DND-41 (cell line): ENCODE measurements around the gene BAG2.

Experiments used
- ATAC-seq: fragments of 200-7000 bp; cut with Tn5 transposase; 3 replicates; pipeline ENCODE4 v1.9.1; 2021; ENCODE audit warnings: low read depth; ENCODE audit not compliant: insufficient read depth
- DNase-seq: peaks from one replicate; pipeline ENCODE4 v3.0.0-alpha.2; 2020
- H2AFZ ChIP-seq: 2 replicates; pipeline ENCODE4 v1.6.0; 2012; ENCODE audit warnings: low read depth, low read length
- H3K27ac ChIP-seq: 2 replicates; pipeline ENCODE4 v1.5.1; 2012; ENCODE audit warnings: low read length, inconsistent platforms
- H3K27me3 ChIP-seq: fragments of 200-600 bp; sonication (generic); 2 replicates; pipeline ENCODE4 v1.6.0; 2012; ENCODE audit warnings: low read length, mild to moderate bottlenecking, inconsistent platforms; ENCODE audit not compliant: insufficient read depth, poor library complexity
- H3K36me3 ChIP-seq: 2 replicates; pipeline ENCODE4 v1.5.1; 2012; ENCODE audit warnings: low read length, inconsistent platforms; ENCODE audit not compliant: insufficient read depth
- H3K4me1 ChIP-seq: 2 replicates; pipeline ENCODE4 v1.5.1; 2012; ENCODE audit warnings: mild to moderate bottlenecking, low read length; ENCODE audit not compliant: insufficient read depth
- H3K4me2 ChIP-seq: 2 replicates; pipeline ENCODE4 v1.6.0; 2012; ENCODE audit warnings: mild to moderate bottlenecking, moderate library complexity, low read length, inconsistent platforms; ENCODE audit not compliant: insufficient read depth
- H3K4me3 ChIP-seq, 2 experiments: fragments of 200-600 bp in 1 of 2; shearing (Covaris generic) in 1 of 2; 2 replicates each; pipeline ENCODE4 v1.5.1; 2012 to 2016; ENCODE audit warnings: inconsistent platforms in 2 of 2, low read length in 2 of 2, mild to moderate bottlenecking in 2 of 2, low read depth in 1 of 2, moderate library complexity in 1 of 2
- H3K79me2 ChIP-seq: 2 replicates; pipeline ENCODE4 v1.6.0; 2012; ENCODE audit warnings: low read length, inconsistent platforms; ENCODE audit not compliant: insufficient read depth
- H3K9ac ChIP-seq: 2 replicates; pipeline ENCODE4 v1.6.0; 2012; ENCODE audit warnings: low read depth, mild to moderate bottlenecking, inconsistent platforms, low read length, moderate library complexity
- H3K9me3 ChIP-seq: 2 replicates; pipeline ENCODE4 v1.5.1; 2012; ENCODE audit warnings: low read length, moderate library complexity, mild to moderate bottlenecking, inconsistent platforms; ENCODE audit not compliant: insufficient read depth, severe bottlenecking
- H4K20me1 ChIP-seq: 2 replicates; pipeline ENCODE4 v1.6.0; 2012; ENCODE audit warnings: low read length; ENCODE audit not compliant: insufficient read depth
- EZH2 ChIP-seq: IDR thresholded peaks from 3 replicates; pipeline ENCODE4 v1.6.1; 2012; ENCODE audit warnings: borderline replicate concordance, low read depth, mild to moderate bottlenecking, moderate library complexity, low read length, inconsistent platforms; ENCODE audit not compliant: severe bottlenecking
- TF ChIP-seq, protein P1 (sequence below): IDR thresholded peaks from 2 replicates; pipeline ENCODE4 v1.5.1; 2012; ENCODE audit warnings: borderline replicate concordance, low read length, moderate library complexity, mild to moderate bottlenecking; ENCODE audit not compliant: poor library complexity, severe bottlenecking; ENCODE audit errors: extremely low read depth

BAG2 gene

DNA sequence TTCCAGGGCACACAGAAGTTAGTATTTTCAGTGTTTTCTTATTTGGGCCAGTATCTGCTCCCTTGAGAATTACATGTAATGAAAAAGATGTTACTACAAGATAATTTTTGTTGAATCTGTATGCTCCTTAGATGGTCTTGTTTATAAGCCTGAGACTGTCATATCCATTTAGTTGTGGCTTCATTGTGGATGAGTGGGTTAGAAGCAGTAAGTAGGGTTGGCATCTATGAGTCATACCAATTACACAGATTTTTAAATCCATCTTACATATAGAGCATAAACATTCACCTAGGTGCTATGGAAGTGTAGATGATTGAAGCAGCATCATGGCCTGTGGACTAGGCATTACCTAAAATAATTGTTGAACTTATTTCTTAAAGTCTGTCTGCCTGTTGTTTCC lies 13.5 kb upstream of the BAG2 start:
- H3K4me1 ChIP-seq = no peaks in the 10 kb centered on the region
- ATAC-seq = no peak

DNA sequence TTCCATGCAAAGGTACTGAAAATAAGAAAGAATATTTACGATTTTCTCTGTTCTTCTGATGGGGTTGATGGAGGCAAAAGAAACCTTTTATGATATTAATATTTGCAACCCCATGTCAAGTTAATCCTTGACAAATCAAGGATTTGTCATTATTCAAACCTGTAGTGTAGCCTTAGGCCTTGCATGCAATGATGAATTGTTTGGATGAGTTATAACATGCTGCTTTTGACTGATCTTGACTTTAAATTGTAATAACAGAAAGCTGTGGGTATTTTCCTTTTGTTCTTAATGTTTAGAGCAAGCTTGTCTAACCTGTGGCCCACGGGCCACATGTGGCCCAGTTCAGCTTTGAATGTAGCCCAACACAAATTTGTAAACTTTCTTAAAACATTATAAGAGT lies 13.0 kb upstream of the BAG2 start:
- Histone ChIP-seq H3K27ac (no peak overlapping the region), H3K4me1 (no peaks in the 10 kb centered on the region), H3K79me2 (no peaks in the 10 kb centered on the region), H3K27me3 (no peaks in the 10 kb centered on the region), H3K9ac (no peak overlapping the region), H3K9me3 (no peaks in the 10 kb centered on the region), H3K4me2 (no peak overlapping the region), H4K20me1 (no peaks in the 10 kb centered on the region), H3K36me3 (peaks cover 20% of the 10 kb centered on the region), H3K4me3 (no peak overlapping the region), H2AFZ (no peak overlapping the region)
- DNase-seq (no peak), ATAC-seq (no peak)
- TF ChIP-seq, protein P1, sequence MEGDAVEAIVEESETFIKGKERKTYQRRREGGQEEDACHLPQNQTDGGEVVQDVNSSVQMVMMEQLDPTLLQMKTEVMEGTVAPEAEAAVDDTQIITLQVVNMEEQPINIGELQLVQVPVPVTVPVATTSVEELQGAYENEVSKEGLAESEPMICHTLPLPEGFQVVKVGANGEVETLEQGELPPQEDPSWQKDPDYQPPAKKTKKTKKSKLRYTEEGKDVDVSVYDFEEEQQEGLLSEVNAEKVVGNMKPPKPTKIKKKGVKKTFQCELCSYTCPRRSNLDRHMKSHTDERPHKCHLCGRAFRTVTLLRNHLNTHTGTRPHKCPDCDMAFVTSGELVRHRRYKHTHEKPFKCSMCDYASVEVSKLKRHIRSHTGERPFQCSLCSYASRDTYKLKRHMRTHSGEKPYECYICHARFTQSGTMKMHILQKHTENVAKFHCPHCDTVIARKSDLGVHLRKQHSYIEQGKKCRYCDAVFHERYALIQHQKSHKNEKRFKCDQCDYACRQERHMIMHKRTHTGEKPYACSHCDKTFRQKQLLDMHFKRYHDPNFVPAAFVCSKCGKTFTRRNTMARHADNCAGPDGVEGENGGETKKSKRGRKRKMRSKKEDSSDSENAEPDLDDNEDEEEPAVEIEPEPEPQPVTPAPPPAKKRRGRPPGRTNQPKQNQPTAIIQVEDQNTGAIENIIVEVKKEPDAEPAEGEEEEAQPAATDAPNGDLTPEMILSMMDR = no peak
- TF ChIP-seq EZH2 = no peak

More for the DNA sequence above, 13.5 kb upstream of the BAG2 start:
- H3K9ac ChIP-seq = no peak overlapping the region
- no peaks in the 10 kb centered on the region for H3K27me3 ChIP-seq
- H3K79me2 ChIP-seq = no peaks in the 10 kb centered on the region
- H2AFZ ChIP-seq = no peak overlapping the region
- H4K20me1 ChIP-seq = no peaks in the 10 kb centered on the region
- H3K36me3 ChIP-seq = peaks cover 19% of the 10 kb centered on the region
- no peak for DNase-seq
- TF ChIP-seq, protein P1 = no peak
- no peak for TF ChIP-seq EZH2
- H3K9me3 ChIP-seq = no peaks in the 10 kb centered on the region
- H3K27ac ChIP-seq = no peak overlapping the region
- H3K4me3 ChIP-seq = no peak overlapping the region
- H3K4me2 ChIP-seq = no peak overlapping the region

DNA sequence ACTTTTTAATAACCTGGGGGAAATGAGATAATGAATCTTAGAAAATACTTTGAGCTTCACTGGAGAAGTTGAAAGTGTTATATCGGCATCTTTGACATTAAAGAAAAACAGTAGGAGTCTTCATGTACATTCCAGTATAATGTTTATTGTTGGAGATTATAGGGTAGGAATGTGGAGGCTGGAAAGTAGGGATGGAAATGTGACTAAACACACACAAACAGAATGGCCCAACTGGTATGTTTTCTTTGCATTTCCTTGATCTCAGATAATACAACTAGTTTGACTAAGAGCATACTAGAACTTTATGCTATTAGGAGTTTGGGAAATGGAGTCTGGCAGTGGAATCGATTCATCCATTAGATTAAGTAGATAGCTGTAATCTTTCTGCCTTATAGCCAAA lies 10.1 kb upstream of the BAG2 start:
- Histone ChIP-seq H3K9ac (no peak overlapping the region), H3K4me2 (no peak overlapping the region), H3K27ac (no peak overlapping the region), H4K20me1 (no peaks in the 10 kb centered on the region), H3K79me2 (no peaks in the 10 kb centered on the region), H3K4me3 (no peak overlapping the region), H2AFZ (no peak overlapping the region), H3K36me3 (peaks cover 28% of the 10 kb centered on the region), H3K27me3 (no peaks in the 10 kb centered on the region), H3K4me1 (no peaks in the 10 kb centered on the region), H3K9me3 (no peaks in the 10 kb centered on the region)
- TF ChIP-seq EZH2 = no peak
- TF ChIP-seq, protein P1 = no peak
- no peak for ATAC-seq
- no peak for DNase-seq

DNA sequence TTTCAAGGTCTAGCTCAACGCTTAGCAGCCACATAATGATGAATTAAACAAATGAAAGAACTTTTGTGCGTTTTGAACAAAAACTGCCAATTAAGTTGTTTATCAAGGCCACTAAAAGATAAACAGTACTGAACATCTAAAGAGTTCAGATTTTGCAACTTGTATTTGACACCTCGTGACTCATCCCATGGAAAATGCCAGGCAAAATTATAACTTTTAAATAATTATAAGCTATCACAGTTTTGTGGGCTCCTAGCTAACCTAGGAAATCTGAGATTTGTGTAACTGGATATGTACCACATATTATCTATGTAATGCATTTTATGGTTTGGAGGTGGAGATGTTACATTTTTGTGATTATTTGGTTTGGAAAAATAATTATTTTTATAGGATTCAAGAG lies 9.6 kb upstream of the BAG2 start:
- no peak for TF ChIP-seq EZH2
- TF ChIP-seq, protein P1 = no peak
- no peak overlapping the region for H3K9ac ChIP-seq
- no peak for ATAC-seq
- no peak for DNase-seq
- H3K36me3 ChIP-seq = peaks cover 30% of the 10 kb centered on the region
- H3K79me2 ChIP-seq = no peaks in the 10 kb centered on the region
- no peaks in the 10 kb centered on the region for H3K27me3 ChIP-seq
- no peaks in the 10 kb centered on the region for H3K9me3 ChIP-seq
- no peaks in the 10 kb centered on the region for H4K20me1 ChIP-seq
- H3K27ac ChIP-seq = no peak overlapping the region
- H3K4me3 ChIP-seq = no peak overlapping the region
- no peak overlapping the region for H2AFZ ChIP-seq
- no peak overlapping the region for H3K4me2 ChIP-seq
- H3K4me1 ChIP-seq = no peaks in the 10 kb centered on the region
